ENCODE results near the gene CENPX.

DNA sequence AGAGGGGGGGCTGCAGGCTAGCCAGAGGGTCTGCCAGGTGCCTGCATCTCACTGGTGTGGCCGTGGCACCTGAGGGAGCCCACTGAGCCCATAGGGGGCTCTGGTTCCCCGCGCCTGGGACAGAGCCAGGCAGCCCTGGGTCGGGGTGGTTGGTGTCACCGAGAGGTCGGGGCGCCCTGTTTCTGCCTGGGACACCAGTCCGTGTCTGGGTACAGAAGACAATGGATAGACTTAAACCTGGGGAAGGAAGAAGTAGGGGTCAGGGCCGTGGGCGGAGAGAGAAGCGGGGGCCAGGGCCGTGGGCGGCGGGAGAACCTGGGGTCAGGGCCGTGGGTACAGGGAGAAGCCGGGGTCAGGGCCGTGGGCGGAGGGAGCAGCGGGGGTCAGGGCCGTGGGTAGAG, 25.9 kb upstream of the CENPX start:
- TF ChIP-seq POLR2A (IDR thresholded peaks at IDR 0.05; ENCODE audit: low read depth, low read length) (no peak), TAF1 (IDR thresholded peaks at IDR 0.05; ENCODE audit: borderline replicate concordance, low read depth, low read length) (no peak)
